ENCODE data around the gene HDAC9.

DNA sequence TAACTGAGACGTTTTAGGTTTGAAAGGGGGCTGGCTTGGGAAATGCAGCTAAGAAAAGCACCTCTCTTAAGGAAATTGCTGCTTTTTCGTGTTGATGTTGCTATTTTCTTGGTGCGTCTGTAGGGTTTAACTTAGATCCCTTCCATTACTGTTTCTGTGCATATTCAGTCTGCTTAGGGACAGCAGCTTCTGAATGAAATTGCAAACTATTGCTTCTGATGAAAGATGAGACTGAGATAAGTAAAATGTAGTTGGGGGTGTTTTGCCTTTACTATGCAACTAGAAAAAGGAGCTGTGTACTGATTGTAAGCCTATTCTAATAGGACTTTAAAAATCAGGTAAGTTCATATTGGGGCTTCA, 772 bp downstream of the HDAC9 start:
- TF ChIP-seq, protein P1, sequence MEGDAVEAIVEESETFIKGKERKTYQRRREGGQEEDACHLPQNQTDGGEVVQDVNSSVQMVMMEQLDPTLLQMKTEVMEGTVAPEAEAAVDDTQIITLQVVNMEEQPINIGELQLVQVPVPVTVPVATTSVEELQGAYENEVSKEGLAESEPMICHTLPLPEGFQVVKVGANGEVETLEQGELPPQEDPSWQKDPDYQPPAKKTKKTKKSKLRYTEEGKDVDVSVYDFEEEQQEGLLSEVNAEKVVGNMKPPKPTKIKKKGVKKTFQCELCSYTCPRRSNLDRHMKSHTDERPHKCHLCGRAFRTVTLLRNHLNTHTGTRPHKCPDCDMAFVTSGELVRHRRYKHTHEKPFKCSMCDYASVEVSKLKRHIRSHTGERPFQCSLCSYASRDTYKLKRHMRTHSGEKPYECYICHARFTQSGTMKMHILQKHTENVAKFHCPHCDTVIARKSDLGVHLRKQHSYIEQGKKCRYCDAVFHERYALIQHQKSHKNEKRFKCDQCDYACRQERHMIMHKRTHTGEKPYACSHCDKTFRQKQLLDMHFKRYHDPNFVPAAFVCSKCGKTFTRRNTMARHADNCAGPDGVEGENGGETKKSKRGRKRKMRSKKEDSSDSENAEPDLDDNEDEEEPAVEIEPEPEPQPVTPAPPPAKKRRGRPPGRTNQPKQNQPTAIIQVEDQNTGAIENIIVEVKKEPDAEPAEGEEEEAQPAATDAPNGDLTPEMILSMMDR (IDR thresholded peaks at IDR 0.05): no peak
- no peak for TF ChIP-seq POLR2A (IDR thresholded peaks at IDR 0.05)
